GM21723 (cell line): ENCODE data around the gene OR8B4.
"Not testable (repeated sequence)": the region's sequence is repeated elsewhere in the genome, so short reads cannot be mapped to it uniquely, and the experiment has no call there.

ENCODE experiments used
- ATAC-seq: cut with Tn5 transposase; IDR thresholded peaks from one replicate; pipeline ENCODE4 v1.9.1; 2021; ENCODE audit warnings: mild to moderate bottlenecking, moderate library complexity; ENCODE audit not compliant: unreplicated experiment

OR8B4 gene, protein sequence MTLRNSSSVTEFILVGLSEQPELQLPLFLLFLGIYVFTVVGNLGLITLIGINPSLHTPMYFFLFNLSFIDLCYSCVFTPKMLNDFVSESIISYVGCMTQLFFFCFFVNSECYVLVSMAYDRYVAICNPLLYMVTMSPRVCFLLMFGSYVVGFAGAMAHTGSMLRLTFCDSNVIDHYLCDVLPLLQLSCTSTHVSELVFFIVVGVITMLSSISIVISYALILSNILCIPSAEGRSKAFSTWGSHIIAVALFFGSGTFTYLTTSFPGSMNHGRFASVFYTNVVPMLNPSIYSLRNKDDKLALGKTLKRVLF

DNA sequence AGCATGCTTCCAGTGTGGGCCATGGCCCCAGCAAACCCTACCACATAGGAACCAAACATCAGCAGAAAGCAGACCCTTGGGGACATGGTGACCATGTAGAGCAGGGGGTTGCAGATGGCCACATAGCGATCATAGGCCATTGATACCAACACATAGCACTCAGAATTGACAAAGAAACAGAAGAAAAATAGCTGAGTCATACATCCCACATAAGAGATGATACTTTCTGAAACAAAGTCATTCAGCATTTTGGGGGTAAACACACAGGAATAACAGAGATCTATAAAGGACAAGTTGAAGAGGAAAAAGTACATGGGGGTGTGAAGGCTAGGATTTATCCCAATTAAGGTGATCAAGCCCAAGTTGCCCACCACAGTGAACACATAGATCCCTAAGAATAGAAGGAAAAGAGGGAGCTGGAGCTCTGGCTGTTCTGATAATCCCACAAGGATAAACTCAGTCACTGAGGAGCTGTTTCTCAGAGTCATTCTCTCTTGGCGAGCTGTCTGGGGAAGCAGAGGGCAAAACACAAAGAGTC lies at the start of gene OR8B4:
Gene OR8B4 (minus strand): TSS at position 488 of the 538 bp plus-strand sequence. CDS start 0 bp downstream, at position 488.
- ATAC-seq = no peak

- ATAC-seq = no peak
Measured at GRCh38 chr11:124474079-124474478, 49.4 kb upstream of the OR8B4 start.

DNA sequence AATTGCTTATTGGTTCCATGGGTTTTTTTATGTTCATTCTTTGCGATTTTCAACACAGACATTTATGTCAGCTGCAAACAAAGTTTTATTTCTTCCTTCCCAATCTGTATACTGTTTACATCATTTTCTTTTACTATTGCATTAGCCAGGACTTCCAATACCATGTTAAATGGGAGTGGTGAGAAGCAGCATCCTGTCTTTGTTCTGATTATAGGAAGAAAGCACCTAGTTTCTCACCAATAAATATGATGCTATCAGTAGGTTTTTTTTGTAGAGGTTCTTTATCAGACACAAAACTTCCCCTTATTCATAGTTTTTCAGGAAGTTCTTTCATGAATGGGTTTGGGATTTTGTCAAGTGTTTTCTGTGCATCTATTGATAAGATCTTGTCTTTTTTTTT lies 48.8 kb upstream of the OR8B4 start:
- ATAC-seq = no peak

GRCh38 chr11:124470561-124471227 lies 46.0 kb upstream of the OR8B4 start:
- ATAC-seq = no peak

- no peak for ATAC-seq
Measured at GRCh38 chr11:124467381-124467927, 42.8 kb upstream of the OR8B4 start.

GRCh38 chr11:124465368-124465767 lies 40.7 kb upstream of the OR8B4 start:
- ATAC-seq = no peak

- ATAC-seq = no peak
Measured at GRCh38 chr11:124463990-124464389, 39.3 kb upstream of the OR8B4 start.

DNA sequence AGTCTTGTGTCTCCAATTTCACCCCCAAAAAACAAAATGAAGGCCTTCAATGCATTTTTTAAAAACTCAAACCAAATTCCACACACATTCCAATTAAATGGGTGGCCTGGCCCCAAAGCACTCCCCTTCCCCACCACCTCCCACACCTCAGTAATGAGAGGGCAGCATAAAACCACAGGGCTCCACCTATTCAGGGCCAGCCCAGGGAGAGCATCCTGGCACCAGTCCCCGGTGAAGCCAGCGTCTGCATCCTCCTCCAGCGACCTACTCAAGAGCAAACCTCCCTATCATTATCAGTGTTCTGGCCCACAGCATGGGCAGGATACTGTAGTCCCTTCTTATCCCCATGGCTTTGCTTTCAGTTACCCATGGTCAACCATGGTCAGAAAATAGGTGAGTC lies 38.7 kb upstream of the OR8B4 start:
- ATAC-seq = no peak

GRCh38 chr11:124460459-124460858 lies 35.8 kb upstream of the OR8B4 start:
- no peak for ATAC-seq

DNA sequence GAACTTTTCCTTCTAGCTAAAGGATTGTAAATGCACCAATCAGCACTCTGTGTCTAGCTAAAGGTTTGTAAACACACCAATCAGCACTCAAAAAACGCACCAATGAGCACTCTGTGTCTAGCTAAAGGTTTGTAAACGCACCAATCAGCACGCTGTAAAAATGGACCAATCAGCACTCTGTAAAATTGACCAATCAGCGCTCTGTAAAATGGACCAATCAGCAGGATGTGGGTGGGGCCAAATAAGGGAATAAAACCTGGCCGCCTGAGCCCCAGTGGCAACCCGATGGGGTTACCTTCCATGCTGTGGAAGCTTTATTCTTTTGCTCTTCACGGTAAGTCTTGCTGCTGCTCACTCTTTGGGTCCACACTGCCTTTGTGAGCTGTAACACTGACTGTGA lies 34.7 kb upstream of the OR8B4 start:
- ATAC-seq = not testable (repeated sequence)

- no peak for ATAC-seq
Measured at GRCh38 chr11:124454552-124454951, 29.9 kb upstream of the OR8B4 start.

DNA sequence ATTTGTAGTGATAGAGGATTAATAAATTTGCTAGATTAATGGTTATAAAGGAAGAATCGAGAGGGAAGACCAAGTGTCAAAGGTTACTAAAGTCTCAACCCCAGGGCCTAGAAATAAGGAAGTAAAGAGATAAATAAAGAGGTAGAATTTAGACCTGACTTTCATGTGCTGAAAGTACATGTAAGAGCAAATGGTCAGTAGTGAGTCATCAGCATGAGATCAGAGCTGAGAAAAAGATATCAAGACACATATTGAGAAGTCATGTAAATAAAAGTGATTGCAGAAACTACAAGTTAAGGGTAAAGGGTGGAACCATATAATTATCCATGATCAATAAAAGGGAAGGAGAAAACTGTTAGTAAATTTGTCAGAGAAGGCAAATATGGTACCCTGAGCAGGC lies 22.2 kb upstream of the OR8B4 start:
- no peak for ATAC-seq

- no peak for ATAC-seq
Measured at GRCh38 chr11:124445646-124446150, 21.0 kb upstream of the OR8B4 start, which contains the start of gene OR8B8. Gene OR8B8 (minus strand): TSS chr11:124445696. CDS start chr11:124441085, 4,611 bp downstream.

- no peak for ATAC-seq
Measured at GRCh38 chr11:124442847-124443246, 18.2 kb upstream of the OR8B4 start.

- ATAC-seq = no peak
Measured at GRCh38 chr11:124442442-124442841, 17.8 kb upstream of the OR8B4 start.

GRCh38 chr11:124441519-124441918 lies 16.8 kb upstream of the OR8B4 start:
- ATAC-seq = no peak

GRCh38 chr11:124441081-124441480 lies 16.4 kb upstream of the OR8B4 start:
- ATAC-seq = no peak

- no peak for ATAC-seq
Measured at GRCh38 chr11:124440608-124441007, 15.9 kb upstream of the OR8B4 start.

- ATAC-seq = no peak
Measured at GRCh38 chr11:124434699-124435098, 10.0 kb upstream of the OR8B4 start.

DNA sequence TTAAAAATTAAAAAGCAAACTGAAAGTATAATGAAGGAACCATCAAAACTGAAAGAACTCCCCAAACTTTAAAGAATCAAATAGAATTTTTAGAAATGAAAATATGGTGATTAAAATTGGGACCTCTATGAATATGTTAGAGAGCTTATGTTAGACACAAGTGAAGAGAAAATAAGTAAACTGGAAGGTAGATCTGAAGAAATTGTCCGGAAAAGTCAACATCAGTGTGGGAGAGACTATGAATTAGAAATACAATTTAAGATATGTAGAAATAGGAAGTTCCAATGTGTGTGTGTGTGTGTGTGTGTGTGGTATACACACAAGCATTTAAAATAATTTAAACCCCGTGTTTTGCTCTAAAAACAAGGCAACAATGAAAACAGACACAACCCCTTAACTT lies 4.9 kb upstream of the OR8B4 start:
- ATAC-seq = no peak

GRCh38 chr11:124421043-124421442 lies 3.6 kb downstream of the OR8B4 start:
- no peak for ATAC-seq
